ENCODE measurements around the gene TBXT.
"Not testable (repeated sequence)": the region's sequence is repeated elsewhere in the genome, so short reads cannot be mapped to it uniquely, and the experiment has no call there.

TBXT gene

GRCh38 chr6:166156942-166157341 lies 10.7 kb downstream of the TBXT start:
- Histone ChIP-seq H3K9me3 (ENCODE audit: control insufficient read depth in 5 of 5, low read length in 5 of 5) (no peaks in the 10 kb centered on the region), H3K36me3 (ENCODE audit: control insufficient read depth in 5 of 5, insufficient read depth in 5 of 5, low read length in 5 of 5) (no peaks in the 10 kb centered on the region), H3K4me1 (ENCODE audit: control insufficient read depth in 5 of 5, insufficient read depth in 5 of 5, low read length in 5 of 5) (no peaks in the 10 kb centered on the region), H3K4me3 (ENCODE audit: low read depth in 1 of 5, low read length in 5 of 5) (no peak overlapping the region), H3K27ac (ENCODE audit: low read depth, low read length) (no peak overlapping the region), H3K9ac (ENCODE audit: low read length in 5 of 5) (no peak overlapping the region), H3K27me3 (ENCODE audit: control insufficient read depth in 5 of 5, insufficient read depth in 4 of 5, low read length in 5 of 5) (peaks cover 0 to 10% (median 6%) of the 10 kb centered on the region in 5 donors)

GRCh38 chr6:166153966-166154365 lies 13.7 kb downstream of the TBXT start:
- no peak overlapping the region for H3K9ac ChIP-seq (ENCODE audit: low read length in 5 of 5)
- H3K27me3 ChIP-seq (ENCODE audit: control insufficient read depth in 5 of 5, insufficient read depth in 4 of 5, low read length in 5 of 5), result peaks cover 0 to 10% (median 6%) of the 10 kb centered on the region in 5 donors
- H3K4me3 ChIP-seq (ENCODE audit: low read depth in 1 of 5, low read length in 5 of 5), result no peak overlapping the region
- H3K27ac ChIP-seq (ENCODE audit: low read depth, low read length), result no peak overlapping the region
- H3K36me3 ChIP-seq (ENCODE audit: control insufficient read depth in 5 of 5, insufficient read depth in 5 of 5, low read length in 5 of 5), result no peaks in the 10 kb centered on the region
- H3K4me1 ChIP-seq (ENCODE audit: control insufficient read depth in 5 of 5, insufficient read depth in 5 of 5, low read length in 5 of 5), result no peaks in the 10 kb centered on the region
- H3K9me3 ChIP-seq (ENCODE audit: control insufficient read depth in 5 of 5, low read length in 5 of 5), result peaks cover 0 to 20% (median 14%) of the 10 kb centered on the region in 5 donors

- Histone ChIP-seq H3K36me3 (ENCODE audit: control insufficient read depth in 5 of 5, insufficient read depth in 5 of 5, low read length in 5 of 5) (no peaks in the 10 kb centered on the region), H3K4me1 (ENCODE audit: control insufficient read depth in 5 of 5, insufficient read depth in 5 of 5, low read length in 5 of 5) (no peaks in the 10 kb centered on the region), H3K27me3 (ENCODE audit: control insufficient read depth in 5 of 5, insufficient read depth in 4 of 5, low read length in 5 of 5) (peaks cover 0 to 9% (median 6%) of the 10 kb centered on the region in 5 donors), H3K4me3 (ENCODE audit: low read depth in 1 of 5, low read length in 5 of 5) (no peak overlapping the region), H3K9ac (ENCODE audit: low read length in 5 of 5) (no peak overlapping the region), H3K27ac (ENCODE audit: low read depth, low read length) (no peak overlapping the region), H3K9me3 (ENCODE audit: control insufficient read depth in 5 of 5, low read length in 5 of 5) (peaks cover 0 to 21% (median 19%) of the 10 kb centered on the region in 5 donors)
Measured at GRCh38 chr6:166152660-166153059, 15.0 kb downstream of the TBXT start.

GRCh38 chr6:166151798-166152197 lies 15.9 kb downstream of the TBXT start:
- H3K27me3 ChIP-seq (ENCODE audit: control insufficient read depth in 5 of 5, insufficient read depth in 4 of 5, low read length in 5 of 5), result peaks cover 0 to 9% (median 6%) of the 10 kb centered on the region in 5 donors
- H3K4me1 ChIP-seq (ENCODE audit: control insufficient read depth in 5 of 5, insufficient read depth in 5 of 5, low read length in 5 of 5), result no peaks in the 10 kb centered on the region
- H3K4me3 ChIP-seq (ENCODE audit: low read depth in 1 of 5, low read length in 5 of 5), result no peak overlapping the region
- H3K9ac ChIP-seq (ENCODE audit: low read length in 5 of 5), result no peak overlapping the region
- H3K9me3 ChIP-seq (ENCODE audit: control insufficient read depth in 5 of 5, low read length in 5 of 5), result peaks cover 0 to 21% (median 19%) of the 10 kb centered on the region in 5 donors
- no peak overlapping the region for H3K27ac ChIP-seq (ENCODE audit: low read depth, low read length)
- H3K36me3 ChIP-seq (ENCODE audit: control insufficient read depth in 5 of 5, insufficient read depth in 5 of 5, low read length in 5 of 5), result no peaks in the 10 kb centered on the region

- Histone ChIP-seq H3K9me3 (ENCODE audit: control insufficient read depth in 5 of 5, low read length in 5 of 5) (peaks cover 0 to 19% (median 15%) of the 10 kb centered on the region in 5 donors), H3K27me3 (ENCODE audit: control insufficient read depth in 5 of 5, insufficient read depth in 4 of 5, low read length in 5 of 5) (no peaks in the 10 kb centered on the region), H3K9ac (ENCODE audit: low read length in 5 of 5) (no peak overlapping the region), H3K4me3 (ENCODE audit: low read depth in 1 of 5, low read length in 5 of 5) (no peak overlapping the region), H3K27ac (ENCODE audit: low read depth, low read length) (no peak overlapping the region), H3K4me1 (ENCODE audit: control insufficient read depth in 5 of 5, insufficient read depth in 5 of 5, low read length in 5 of 5) (no peaks in the 10 kb centered on the region), H3K36me3 (ENCODE audit: control insufficient read depth in 5 of 5, insufficient read depth in 5 of 5, low read length in 5 of 5) (no peaks in the 10 kb centered on the region)
Measured at GRCh38 chr6:166145751-166146150, 21.9 kb downstream of the TBXT start.

GRCh38 chr6:166143011-166143410 lies 24.6 kb downstream of the TBXT start:
- peaks cover 0 to 2% (median 1%) of the 10 kb centered on the region in 5 donors for H3K9me3 ChIP-seq (ENCODE audit: control insufficient read depth in 5 of 5, low read length in 5 of 5)
- no peaks in the 10 kb centered on the region for H3K27me3 ChIP-seq (ENCODE audit: control insufficient read depth in 5 of 5, insufficient read depth in 4 of 5, low read length in 5 of 5)
- no peak overlapping the region for H3K27ac ChIP-seq (ENCODE audit: low read depth, low read length)
- H3K9ac ChIP-seq (ENCODE audit: low read length in 5 of 5), result no peak overlapping the region
- H3K4me1 ChIP-seq (ENCODE audit: control insufficient read depth in 5 of 5, insufficient read depth in 5 of 5, low read length in 5 of 5), result no peaks in the 10 kb centered on the region
- H3K4me3 ChIP-seq (ENCODE audit: low read depth in 1 of 5, low read length in 5 of 5), result no peak overlapping the region
- H3K36me3 ChIP-seq (ENCODE audit: control insufficient read depth in 5 of 5, insufficient read depth in 5 of 5, low read length in 5 of 5), result no peaks in the 10 kb centered on the region

GRCh38 chr6:166127624-166128472 lies 39.8 kb downstream of the TBXT start:
- H3K9me3 ChIP-seq (ENCODE audit: control insufficient read depth in 5 of 5, low read length in 5 of 5), result no peaks in the 10 kb centered on the region
- peaks cover 3 to 13% (median 7%) of the 10 kb centered on the region in 5 donors for H3K27me3 ChIP-seq (ENCODE audit: control insufficient read depth in 5 of 5, insufficient read depth in 4 of 5, low read length in 5 of 5)
- no peaks in the 10 kb centered on the region for H3K4me1 ChIP-seq (ENCODE audit: control insufficient read depth in 5 of 5, insufficient read depth in 5 of 5, low read length in 5 of 5)
- H3K9ac ChIP-seq (ENCODE audit: low read length in 5 of 5), result no peak overlapping the region
- no peak overlapping the region for H3K27ac ChIP-seq (ENCODE audit: low read depth, low read length)
- no peaks in the 10 kb centered on the region for H3K36me3 ChIP-seq (ENCODE audit: control insufficient read depth in 5 of 5, insufficient read depth in 5 of 5, low read length in 5 of 5)
- H3K4me3 ChIP-seq (ENCODE audit: low read depth in 1 of 5, low read length in 5 of 5), result no peak overlapping the region

- H3K36me3 ChIP-seq (ENCODE audit: control insufficient read depth in 5 of 5, insufficient read depth in 5 of 5, low read length in 5 of 5); H3K27ac ChIP-seq (ENCODE audit: low read depth, low read length); H3K9me3 ChIP-seq (ENCODE audit: control insufficient read depth in 5 of 5, low read length in 5 of 5); H3K4me3 ChIP-seq (ENCODE audit: low read depth in 1 of 5, low read length in 5 of 5); H3K4me1 ChIP-seq (ENCODE audit: control insufficient read depth in 5 of 5, insufficient read depth in 5 of 5, low read length in 5 of 5); H3K9ac ChIP-seq (ENCODE audit: low read length in 5 of 5): not testable (repeated sequence)
- peaks cover 3 to 13% (median 7%) of the 10 kb centered on the region in 5 donors for H3K27me3 ChIP-seq (ENCODE audit: control insufficient read depth in 5 of 5, insufficient read depth in 4 of 5, low read length in 5 of 5)
Measured at GRCh38 chr6:166123115-166123514, 44.5 kb downstream of the TBXT start.

GRCh38 chr6:166121726-166122125 lies 45.9 kb downstream of the TBXT start:
- no peaks in the 10 kb centered on the region for H3K36me3 ChIP-seq (ENCODE audit: control insufficient read depth in 5 of 5, insufficient read depth in 5 of 5, low read length in 5 of 5)
- no peaks in the 10 kb centered on the region for H3K4me1 ChIP-seq (ENCODE audit: control insufficient read depth in 5 of 5, insufficient read depth in 5 of 5, low read length in 5 of 5)
- peaks cover under 1 to 12% (median 2%) of the 10 kb centered on the region in 5 donors for H3K27me3 ChIP-seq (ENCODE audit: control insufficient read depth in 5 of 5, insufficient read depth in 4 of 5, low read length in 5 of 5)
- H3K27ac ChIP-seq (ENCODE audit: low read depth, low read length), result no peak overlapping the region
- H3K9ac ChIP-seq (ENCODE audit: low read length in 5 of 5), result no peak overlapping the region
- no peak overlapping the region for H3K4me3 ChIP-seq (ENCODE audit: low read depth in 1 of 5, low read length in 5 of 5)
- no peaks in the 10 kb centered on the region for H3K9me3 ChIP-seq (ENCODE audit: control insufficient read depth in 5 of 5, low read length in 5 of 5)

- Histone ChIP-seq H3K36me3 (ENCODE audit: control insufficient read depth in 5 of 5, insufficient read depth in 5 of 5, low read length in 5 of 5) (no peaks in the 10 kb centered on the region), H3K27ac (ENCODE audit: low read depth, low read length) (no peak overlapping the region), H3K9ac (ENCODE audit: low read length in 5 of 5) (no peak overlapping the region), H3K27me3 (ENCODE audit: control insufficient read depth in 5 of 5, insufficient read depth in 4 of 5, low read length in 5 of 5) (no peaks in the 10 kb centered on the region), H3K4me3 (ENCODE audit: low read depth in 1 of 5, low read length in 5 of 5) (no peak overlapping the region), H3K9me3 (ENCODE audit: control insufficient read depth in 5 of 5, low read length in 5 of 5) (peaks cover 0 to 6% (median 3%) of the 10 kb centered on the region in 5 donors), H3K4me1 (ENCODE audit: control insufficient read depth in 5 of 5, insufficient read depth in 5 of 5, low read length in 5 of 5) (peaks cover 0 to 4% (median 2%) of the 10 kb centered on the region in 5 donors)
Measured at GRCh38 chr6:166119116-166119911, 48.3 kb downstream of the TBXT start.
